ENCODE measurements around the gene KNDC1.
A peak's percentile ranks its signal among the peaks of the same experiment; 100 is the strongest.
"Not testable (repeated sequence)": the region's sequence is repeated elsewhere in the genome, so short reads cannot be mapped to it uniquely, and the experiment has no call there.

Gene KNDC1

DNA sequence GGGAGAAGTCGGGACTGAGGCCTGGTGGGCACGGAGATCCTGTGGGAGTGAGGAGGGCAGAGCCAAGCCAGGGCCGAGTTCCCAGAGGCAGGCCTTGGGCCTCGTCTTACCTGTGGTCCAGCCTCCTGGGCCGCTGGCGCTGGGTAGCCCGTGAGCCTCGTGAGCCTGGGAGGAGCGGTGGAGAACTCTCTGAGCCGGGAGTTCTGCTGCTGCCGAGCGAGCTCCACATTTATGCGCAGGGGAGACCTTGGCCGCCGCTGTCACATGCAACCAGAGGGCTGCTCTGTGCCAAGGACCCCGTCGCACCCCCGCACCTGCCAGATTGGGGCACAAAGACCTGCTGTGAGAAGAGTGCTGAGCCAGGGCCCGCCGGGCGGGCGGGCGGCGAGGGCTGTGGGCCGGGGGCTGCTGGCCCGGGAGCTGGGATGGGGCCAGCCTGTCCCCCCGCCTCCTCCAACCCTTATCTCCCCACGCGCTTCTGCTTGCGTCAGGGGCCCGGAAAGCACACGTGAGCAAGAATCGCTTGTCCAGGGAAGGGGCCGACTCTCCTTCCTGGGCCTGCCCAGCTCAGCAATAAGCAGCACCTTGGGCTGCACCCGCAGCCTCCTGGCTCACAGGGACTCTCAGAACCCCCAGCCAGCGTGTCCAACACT lies 87.8 kb downstream of the KNDC1 start:
- DNase-seq, result no peak

DNA sequence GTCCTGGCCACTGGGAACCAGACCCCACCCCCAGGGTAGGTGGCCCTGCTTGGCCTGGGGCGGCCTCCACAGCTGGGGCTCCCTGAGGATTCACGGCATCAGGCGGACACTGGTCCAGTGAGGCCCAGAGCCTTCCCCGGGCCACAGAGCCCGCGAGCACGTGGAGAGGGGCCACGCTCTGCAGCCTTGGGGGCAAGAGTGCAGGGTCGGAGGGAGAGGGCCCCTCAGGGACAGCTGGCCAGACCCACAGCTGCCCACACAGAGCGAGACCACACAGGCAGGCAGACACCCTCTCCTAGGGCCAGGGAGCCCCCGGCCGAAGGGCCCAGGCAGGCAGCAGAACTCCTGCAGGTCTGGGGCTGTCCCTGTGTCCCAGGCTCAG lies 88.3 kb downstream of the KNDC1 start:
- DNase-seq, result no peak

DNA sequence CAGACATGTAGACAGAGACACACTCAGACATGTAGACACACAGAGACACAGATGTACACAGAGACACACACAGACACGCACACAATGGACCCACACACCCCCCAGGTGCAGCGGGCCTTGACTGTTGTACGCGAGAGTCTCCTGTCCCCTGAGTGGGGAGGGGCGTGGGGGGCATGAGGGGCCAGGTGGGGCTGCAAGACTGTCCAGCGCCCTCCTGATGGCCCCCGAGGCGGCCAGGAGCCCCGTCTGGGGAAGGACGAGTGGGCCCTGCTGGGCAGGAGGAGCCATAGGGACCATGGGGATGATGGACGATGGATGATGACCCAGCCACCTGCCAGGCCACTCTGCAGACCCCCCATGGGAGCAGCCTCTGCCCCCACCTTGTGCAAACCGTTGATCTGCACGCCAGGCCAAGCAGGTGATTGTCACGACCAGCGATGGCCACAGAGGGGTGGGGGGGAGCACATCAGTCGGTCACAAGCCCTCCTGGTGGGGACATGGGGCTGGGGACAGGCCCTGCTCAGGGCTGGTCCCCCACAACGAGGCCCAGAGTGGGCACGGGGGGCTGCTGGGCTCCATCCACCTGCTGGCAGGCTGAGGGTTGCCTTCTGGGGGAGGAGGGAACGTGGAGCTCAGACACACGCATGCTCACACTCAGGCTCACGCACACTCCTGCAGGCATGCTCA lies 89.2 kb downstream of the KNDC1 start:
- DNase-seq, result no peak

DNA sequence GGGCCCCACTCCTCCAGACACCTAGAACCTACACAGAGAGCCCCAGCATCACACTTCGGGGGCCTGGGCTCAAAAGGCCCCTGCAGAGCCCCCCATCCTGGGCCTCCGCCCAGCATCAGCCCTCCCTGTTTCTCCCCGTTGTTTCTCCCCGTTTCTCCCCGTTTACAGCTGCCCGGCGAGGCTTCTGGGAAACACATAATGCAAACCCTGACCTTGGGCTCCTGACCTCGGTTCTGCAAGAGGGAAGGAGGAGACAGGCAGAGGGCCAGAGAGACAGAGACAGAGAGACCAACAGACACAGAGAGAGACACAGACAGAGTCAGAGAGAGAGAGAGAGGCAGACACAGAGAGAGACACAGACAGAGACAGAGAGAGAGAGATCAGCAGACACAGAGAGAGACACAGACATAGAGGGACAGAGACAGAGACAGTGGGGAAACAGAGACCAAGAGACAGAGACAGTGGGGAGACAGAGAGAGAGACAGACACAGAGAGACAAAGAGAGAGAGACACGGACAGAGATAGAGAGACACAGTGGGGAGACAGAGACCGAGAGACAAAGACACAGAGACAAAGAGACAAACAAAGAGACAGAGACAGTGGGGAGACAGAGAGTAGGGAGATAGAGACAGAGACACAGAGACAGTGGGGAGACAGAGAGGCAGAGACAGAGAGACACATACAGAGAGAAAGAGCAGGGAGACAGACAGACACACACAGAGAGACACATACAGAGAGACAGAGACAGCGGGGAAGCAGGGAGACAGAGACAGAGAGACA lies 90.1 kb downstream of the KNDC1 start:
- DNase-seq, result no peak

DNA sequence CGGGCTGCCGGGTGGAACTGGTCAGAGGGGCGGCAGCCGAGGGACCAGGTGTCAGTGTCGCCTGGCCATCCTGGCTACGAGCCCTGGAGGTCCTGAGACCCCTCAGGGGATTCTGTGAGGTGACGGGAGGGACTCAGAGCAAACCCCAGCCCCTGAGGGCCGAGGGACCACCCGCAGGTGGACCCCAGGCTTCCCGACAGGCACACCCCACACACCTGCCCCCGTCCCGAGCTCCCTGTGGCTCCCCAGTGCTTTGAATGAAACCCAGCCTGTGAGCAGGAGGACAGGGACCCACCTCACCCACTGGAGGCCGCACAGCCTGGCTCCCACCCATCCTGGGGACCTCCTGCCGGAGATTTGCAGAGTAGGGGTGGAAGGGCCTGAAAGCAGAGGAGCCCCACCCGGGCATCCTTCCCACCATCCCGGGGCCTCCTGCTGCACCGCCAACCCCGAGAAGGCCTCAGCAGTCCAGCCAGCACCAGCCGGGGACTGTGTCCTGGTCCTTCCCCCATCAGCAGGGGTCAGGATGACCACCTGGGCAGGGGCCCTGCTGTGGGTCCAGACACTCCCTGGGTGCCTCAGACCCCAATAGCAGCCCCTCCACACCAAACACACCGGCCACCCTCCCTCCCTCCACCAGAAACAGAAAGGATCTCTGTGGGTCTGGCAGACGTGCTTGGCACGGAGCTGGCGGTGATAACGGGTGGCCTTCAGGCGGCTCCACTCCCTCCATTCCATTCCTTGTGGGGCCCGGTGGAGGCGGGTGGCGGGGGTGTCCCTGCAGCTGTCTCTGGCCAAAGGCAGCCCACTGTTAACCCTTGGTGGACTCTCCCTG lies 91.6 kb downstream of the KNDC1 start:
- no peak for DNase-seq

DNA sequence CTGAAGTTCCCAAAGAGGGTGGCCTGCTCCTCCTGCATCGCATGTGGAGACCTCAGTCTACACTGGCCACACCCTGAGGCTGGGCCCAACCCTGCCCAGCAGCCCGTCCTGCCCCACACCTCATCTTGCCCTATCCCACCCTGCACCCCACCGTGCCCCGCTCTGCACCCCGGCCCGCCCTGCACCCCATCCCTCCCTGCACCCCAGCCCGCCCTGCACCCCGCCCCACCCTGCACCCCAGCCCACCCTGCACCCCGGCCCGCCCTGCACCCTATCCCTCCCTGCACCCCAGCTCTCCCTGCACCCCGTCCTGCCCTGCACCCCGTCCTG lies 92.2 kb downstream of the KNDC1 start:
- DNase-seq, result no peak

DNA sequence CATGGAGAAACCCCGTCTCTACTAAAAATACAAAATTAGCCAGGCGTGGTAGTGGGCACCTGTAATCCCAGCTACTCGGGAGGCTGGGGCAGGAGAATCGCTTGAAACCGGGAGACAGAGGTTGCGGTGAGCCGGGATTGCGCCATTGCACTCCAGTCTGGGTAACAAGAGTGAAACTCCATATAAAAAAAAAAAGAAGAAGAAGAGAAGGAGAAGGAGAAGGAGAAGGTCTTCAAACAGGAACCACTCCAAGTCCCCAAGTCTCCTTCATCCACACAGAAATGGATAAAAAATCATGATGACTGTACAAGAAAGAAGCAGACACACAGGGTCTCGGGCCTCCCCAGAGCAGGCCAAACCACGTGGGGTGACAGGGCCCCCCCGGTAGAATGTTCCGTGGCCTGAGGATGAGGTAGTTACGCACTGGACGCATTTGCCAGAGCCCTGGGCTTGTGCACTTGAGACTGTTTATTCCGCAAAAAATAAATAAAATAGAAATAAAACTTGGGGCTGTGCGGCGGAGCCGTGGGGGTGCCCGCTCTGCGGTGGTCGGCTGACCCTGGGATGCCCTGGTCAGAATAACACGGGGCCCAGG lies 93.4 kb downstream of the KNDC1 start:
- DNase-seq, result no peak

DNA sequence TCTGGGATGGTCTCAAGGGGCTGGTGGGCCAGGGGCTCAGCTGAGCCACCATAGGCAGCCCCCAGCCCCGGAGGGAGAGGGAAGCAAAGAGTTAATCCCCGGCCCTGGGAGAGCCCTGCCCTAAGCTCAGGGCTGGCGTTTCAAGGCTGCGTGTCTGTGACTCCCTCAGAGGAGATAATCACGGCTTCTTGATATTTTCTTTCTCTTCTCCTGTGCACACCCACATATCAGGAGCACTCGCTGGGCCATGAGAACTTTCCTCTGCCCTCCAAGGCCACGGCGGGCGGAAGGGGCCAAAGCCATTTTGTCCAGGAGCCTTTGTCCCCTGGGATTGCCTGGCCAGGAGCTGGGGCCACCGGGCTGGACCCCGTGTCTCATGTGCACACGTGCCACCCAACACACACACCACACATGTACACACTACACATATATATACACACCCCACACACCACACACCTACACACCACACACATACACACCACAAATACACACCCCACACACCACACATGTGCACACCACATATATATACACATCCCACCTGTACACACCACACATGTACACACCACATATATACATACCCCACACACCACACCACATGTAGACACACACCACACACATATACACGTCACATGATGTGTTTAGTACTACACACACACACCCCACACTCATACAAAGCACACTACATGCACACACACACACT lies 94.6 kb downstream of the KNDC1 start:
- DNase-seq, result no peak

DNA sequence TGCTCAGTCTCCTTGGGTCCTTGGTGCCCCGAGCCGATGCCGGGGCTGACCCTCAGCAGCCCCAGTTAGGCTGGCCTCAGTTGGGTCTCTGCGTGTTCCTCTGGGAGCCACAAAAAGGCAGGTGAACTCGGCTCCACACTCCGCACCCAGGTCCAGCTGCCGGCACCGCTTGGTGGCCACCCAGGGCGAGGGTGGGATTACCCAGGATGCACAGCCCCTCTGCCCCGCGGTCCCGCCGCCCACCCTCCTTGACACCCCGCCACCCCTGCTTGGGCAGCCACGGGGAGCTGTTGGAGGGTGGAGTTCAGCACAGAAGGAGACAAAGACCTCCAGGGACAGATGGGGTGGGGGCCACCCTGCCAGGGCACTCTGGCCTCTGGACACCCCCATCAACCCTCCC lies 95.3 kb downstream of the KNDC1 start:
- DNase-seq, result no peak

DNA sequence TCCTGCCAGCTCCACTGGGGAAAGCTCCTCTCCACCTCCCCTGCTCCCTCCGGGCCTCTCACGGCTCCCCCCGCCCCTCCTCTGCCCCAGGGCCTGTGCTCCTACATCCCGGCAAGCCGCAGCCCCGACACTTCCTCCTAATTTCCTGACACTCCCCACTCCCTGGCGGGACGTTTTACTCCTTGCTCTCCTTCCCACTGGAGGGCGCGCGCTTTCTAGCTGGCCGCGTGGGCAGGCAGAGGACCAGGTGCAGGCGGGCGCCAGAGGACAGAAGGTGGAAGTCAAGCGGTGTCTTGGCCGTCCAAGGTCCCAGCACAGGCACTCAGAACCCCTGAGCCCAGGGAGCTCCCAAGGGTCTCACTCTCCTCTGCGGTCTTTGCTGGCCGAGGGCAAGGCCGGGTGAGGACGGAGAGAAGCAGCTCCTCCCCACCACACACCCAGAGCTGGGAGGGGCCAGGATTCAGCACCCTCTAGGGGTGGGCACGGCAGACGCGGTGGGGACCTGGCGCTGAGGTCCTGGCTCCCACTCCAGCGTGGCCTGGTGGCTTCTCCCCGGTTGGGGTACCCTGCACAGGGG lies 97.6 kb downstream of the KNDC1 start:
- DNase-seq, result peak; percentile 87 to 90

DNA sequence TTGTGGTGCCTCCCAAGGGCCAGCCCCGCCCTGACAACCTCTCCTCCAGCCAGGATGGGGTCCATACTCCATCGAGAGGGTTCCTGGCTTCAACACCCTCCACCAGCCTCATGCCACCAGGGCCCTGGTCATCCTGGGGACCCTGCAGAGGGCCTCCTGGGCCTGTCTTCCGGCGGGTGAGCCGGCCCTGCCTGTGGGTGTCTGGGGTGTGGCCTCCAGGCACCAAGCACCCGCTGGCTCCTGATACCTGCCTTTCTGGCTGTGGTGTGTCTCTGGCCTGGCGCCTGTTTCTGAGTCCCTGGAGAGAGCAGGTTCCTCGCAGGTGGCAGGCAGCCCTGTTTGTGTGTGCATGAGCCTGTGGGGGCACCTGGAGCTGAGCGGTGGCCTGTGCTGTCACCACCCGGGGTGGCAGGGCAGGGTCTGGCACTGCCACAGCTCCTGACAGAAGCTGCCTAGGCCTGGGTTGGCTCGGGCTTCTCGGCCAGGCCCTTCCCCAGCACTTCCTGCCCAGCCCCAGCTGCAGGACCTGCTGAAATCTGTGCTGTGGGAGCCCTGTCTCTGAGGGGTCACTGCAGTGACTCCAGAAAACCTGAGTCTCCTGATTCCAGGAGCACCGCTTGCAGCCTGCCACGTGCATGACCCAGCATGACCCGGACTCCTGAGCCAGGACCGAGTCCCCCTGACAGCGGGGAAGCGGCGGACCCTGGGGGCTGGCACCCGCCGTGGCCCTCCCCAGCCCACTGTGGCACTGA lies 98.2 kb downstream of the KNDC1 start:
- DNase-seq, result no peak

DNA sequence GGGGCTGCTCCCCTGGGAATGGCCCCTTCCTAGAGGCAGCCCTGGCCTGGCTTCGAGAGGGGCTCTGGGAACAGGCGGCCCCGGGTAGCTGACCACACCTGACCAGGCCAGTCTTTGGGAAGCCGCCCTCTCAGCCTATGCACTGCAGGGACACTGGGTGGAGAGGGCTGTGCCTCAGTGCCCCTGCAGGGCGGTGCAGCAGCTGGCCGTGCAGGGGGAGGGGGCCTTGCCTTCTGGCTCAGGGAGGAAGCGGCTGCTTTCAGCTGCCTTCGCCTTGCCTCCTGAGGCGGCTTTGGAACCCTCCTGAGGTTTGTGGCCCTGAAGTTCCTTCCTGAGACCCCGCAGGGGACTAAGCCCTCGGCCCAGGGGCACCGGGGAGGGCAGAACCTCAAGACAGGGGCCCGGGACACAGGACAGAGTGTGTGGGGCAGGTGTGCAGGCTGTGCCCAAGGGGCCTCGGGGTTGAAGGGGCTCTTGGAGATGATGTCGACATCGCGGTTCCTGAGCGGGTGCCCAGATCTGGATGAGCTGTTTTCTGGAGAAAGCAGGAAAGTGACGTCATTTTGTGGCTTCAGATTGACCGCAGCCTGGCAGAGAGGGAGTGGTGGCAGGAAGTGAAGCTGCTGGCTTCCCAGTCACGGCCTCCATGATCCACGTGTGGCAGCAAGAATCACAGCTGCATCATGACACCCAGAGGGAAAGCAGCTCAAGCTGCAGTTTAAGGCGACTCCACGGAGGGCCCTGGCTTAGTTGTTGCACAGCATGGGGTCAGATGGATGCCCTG lies 99.0 kb downstream of the KNDC1 start:
- peak; percentile 98 to 99 for DNase-seq

DNA sequence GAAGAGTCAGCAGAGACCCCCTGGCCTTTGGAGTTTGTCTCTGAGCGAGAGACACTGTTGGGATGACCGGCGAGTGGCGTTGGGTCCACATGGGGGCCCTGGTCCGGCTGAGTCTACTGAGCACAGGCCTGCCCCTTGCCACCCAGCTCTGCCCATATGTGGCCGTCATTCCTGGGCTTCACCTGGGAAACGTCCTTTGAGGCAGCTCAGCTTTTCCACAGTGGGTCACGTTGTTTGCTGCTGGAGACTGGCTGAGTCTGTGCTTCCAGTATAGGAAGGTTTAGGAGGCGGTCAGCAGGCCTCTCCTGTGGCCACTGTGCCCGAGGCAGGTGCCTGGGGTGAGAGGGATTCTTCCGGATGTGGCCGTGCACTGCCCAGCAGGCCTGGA lies 99.6 kb downstream of the KNDC1 start:
- DNase-seq, result no peak

DNA sequence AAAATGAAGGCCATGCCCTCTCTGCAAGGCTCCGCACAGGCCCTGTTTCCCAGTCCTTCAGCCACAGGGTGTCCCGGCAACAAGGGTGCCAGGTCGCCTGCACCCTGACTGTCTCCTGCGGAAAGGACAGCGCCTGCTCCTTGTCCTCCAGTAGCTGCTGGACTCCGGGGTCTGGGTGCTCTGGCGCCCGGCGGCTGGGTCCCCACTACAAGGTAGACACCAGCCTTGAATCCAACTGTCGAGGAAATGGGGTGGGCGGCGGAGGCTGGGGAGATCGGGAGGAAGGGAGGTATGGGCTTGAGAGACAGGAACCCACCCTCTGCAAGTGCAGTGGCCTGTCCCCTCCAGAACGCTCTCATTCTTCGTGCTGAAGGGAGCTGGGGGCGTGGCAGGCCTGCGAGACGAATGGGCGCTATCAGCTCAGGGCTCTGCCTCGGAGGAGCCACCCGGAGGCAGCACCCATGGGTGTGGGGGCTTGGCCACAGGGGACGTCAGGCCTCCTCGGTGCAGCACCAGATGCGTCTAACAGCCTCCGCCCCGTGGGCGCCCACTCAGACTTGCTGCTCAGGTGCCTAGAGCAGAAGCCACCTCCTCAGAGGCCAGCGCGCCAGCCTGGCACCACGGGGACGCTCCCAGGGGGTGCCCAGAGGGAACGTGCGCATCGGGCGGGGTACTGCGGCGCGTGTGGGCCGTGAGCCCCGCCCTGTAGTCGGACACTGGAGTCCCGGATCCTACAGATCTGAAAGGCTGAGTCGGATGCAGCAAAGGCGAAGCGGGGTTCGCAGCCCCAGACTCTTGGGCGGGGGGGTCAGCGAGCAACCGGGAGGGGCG lies 101.1 kb downstream of the KNDC1 start:
- DNase-seq, result peak; percentile 24 to 47

DNA sequence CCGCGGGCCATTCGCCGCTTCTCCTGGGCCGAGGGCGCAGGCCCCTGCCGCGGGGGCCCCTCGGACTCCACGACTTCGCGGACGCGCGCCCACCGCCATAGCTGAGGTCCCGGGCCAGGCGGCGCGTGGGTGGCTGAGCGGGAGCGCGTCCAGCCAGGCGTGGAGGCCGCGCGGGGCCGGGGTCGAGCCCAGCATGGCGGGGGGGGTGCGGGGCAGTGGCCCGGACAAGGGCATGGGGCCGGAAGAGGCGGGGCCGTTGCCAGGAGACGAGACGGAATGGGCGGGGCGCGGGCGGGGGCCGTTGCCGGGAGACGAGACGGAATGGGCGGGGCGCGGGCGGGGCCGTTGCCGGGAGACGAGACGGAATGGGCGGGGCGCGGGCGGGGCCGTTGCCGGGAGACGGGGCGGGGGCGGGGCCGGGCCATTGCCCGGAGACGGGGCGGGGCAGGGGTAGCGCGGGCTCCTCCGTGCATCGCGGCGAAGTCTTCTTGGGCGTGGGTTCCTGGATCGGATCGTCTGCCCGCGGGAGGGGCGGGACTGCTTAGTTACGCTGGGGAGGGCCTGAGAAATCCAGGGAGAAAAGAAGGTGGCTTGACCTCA lies 101.8 kb downstream of the KNDC1 start:
- DNase-seq, result peak; percentile 43 to 62

DNA sequence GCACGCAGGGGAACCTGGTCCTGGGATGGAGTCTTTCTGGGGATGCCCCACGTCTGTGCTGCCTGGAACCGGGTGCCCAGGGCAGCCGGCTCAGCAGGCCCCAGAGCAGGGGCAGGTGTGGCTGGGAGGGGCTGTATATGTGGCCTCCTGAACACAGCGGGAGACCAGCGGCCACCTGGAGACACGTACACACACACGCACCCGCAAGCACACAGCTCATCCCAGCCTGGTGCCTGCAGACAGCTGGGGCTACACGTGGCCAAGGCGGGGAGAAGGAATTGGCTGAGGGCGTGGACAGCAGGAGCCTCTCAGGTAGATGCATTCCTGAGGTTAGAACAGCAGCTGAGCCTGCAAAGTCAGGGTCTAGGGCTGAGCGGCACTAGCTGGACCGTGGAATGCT lies 102.7 kb downstream of the KNDC1 start:
- DNase-seq, result no peak

DNA sequence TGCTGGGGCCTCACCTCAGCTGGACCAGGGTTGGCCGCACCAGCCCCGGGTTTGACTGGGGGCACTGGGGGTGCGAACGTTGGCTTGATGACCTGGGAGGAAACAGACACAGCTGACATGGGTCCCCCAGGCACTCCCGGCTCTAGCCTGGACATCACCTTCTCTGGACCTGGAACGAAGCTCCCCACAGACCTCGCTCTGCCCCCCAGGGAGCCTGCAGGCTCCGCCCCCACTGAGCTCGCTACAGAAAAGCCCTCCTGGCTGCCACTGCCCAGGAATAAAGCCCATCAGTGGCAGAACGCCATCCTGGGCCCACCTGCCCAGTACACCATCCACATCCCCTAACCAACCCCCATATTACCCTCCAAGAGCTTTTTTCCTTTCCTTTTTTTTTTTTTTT lies 103.7 kb downstream of the KNDC1 start:
- no peak for DNase-seq

DNA sequence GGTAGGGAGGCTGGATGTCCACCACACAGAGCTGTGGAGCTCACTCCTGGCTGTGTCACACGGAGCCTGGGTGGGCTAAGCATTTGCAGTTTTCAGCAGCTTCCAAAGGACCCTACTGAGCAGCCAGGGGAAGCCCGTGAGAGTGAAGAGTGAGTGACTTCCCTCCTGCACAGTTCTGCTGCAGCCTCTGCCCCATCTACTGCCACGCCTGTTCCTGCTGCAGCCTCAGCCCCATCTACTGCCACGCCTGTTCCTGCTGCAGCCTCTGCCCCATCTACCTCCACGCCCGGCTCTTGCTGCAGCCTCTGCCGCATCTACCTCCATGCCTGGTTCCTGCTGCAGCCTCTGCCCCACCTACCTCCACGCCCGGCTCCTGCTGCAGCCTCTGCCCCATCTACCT lies 104.4 kb downstream of the KNDC1 start:
- no peak for DNase-seq

DNA sequence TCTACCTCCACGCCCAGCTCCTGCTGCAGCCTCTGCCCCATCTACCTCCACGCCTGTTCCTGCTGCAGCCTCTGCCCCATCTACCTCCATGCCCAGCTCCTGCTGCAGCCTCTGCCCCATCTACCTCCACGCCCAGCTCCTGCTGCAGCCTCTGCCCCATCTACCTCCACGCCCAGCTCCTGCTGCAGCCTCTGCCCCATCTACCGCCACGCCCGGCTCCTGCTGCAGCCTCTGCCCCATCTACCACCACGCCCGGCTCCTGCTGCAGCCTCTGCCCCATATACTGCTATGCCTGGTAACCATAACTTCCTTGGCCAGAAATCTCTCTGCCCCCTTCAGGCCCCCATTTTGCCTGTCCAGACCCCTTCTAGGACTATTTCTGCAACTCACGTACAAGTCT lies 105.0 kb downstream of the KNDC1 start:
- not testable (repeated sequence) for DNase-seq

All from Kasumi-1 (cell line).